GM23338 (cell line): Measurements from ENCODE around the gene ECE1.

Experiments used
- CREB1 ChIP-seq: fragments of 250-450 bp; sonication (Bioruptor Pico); IDR thresholded peaks from 2 replicates; pipeline ENCODE4 v1.5.0; 2020; ENCODE audit warnings: low read depth, mild to moderate bottlenecking, moderate library complexity
- CTCF ChIP-seq, 2 experiments: fragments of 200-600 bp in 1 of 2; sonication (generic) in 1 of 2; conservative IDR thresholded peaks; 2 replicates each; pipeline versions ENCODE4 v1.5.1 to v1.6.1; 2016 to 2017; ENCODE audit warnings: antibody characterized with exemption in 2 of 2, low read depth in 2 of 2, mild to moderate bottlenecking in 2 of 2, moderate library complexity in 1 of 2
- ETS1 ChIP-seq: IDR thresholded peaks from 2 replicates; pipeline ENCODE4 v1.6.1; 2016; ENCODE audit warnings: antibody characterized with exemption
- EZH2 ChIP-seq: fragments of 200-600 bp; sonication (generic); IDR thresholded peaks from one replicate; pipeline ENCODE4 v1.8.0; 2017; ENCODE audit warnings: antibody characterized with exemption, mild to moderate bottlenecking, low read depth; ENCODE audit not compliant: unreplicated experiment
- EZH2phosphoT487 ChIP-seq: fragments of 200-600 bp; sonication (generic); IDR thresholded peaks from one replicate; pipeline ENCODE4 v1.8.1; 2018; ENCODE audit warnings: antibody characterized with exemption; ENCODE audit not compliant: unreplicated experiment
- JUNB ChIP-seq: IDR thresholded peaks from one replicate; pipeline ENCODE4 v1.6.1; 2016; ENCODE audit warnings: antibody characterized with exemption; ENCODE audit not compliant: unreplicated experiment
- NANOG ChIP-seq: IDR thresholded peaks from 2 replicates; pipeline ENCODE4 v1.6.1; 2016; ENCODE audit warnings: antibody characterized with exemption, borderline replicate concordance
- POLR2AphosphoS5 ChIP-seq: IDR thresholded peaks from 2 replicates; pipeline ENCODE4 v1.6.1; 2016; ENCODE audit warnings: antibody characterized with exemption, low read depth
- STAT1 ChIP-seq: IDR thresholded peaks from one replicate; pipeline ENCODE4 v1.6.1; 2016; ENCODE audit warnings: antibody characterized with exemption; ENCODE audit not compliant: unreplicated experiment
- ZNF114 ChIP-seq: fragments of 250-450 bp; sonication (Bioruptor Pico); IDR thresholded peaks from 2 replicates; pipeline ENCODE4 v1.5.0; 2020; ENCODE audit warnings: mild to moderate bottlenecking, moderate library complexity
- ZNF331 ChIP-seq: fragments of 250-450 bp; sonication (Bioruptor Pico); IDR thresholded peaks from 2 replicates; pipeline ENCODE4 v1.5.0; 2020; ENCODE audit warnings: low read depth, mild to moderate bottlenecking, moderate library complexity
- TF ChIP-seq, protein P1 (sequence below): IDR thresholded peaks from one replicate; pipeline ENCODE4 v1.6.1; 2018; ENCODE audit warnings: antibody characterized with exemption; ENCODE audit not compliant: unreplicated experiment

- TF ChIP-seq CTCF (conservative IDR thresholded peaks at IDR 0.05; ENCODE audit: low read depth in 2 of 2) (no peak), POLR2AphosphoS5 (no peak), NANOG (no peak), ZNF331 (CRISPR knock-in tag) (no peak), CREB1 (CRISPR knock-in tag) (no peak), EZH2 (no peak), EZH2phosphoT487 (no peak), ETS1 (no peak), STAT1 (no peak), ZNF114 (CRISPR knock-in tag) (no peak), JUNB (no peak)
- TF ChIP-seq, protein P1, sequence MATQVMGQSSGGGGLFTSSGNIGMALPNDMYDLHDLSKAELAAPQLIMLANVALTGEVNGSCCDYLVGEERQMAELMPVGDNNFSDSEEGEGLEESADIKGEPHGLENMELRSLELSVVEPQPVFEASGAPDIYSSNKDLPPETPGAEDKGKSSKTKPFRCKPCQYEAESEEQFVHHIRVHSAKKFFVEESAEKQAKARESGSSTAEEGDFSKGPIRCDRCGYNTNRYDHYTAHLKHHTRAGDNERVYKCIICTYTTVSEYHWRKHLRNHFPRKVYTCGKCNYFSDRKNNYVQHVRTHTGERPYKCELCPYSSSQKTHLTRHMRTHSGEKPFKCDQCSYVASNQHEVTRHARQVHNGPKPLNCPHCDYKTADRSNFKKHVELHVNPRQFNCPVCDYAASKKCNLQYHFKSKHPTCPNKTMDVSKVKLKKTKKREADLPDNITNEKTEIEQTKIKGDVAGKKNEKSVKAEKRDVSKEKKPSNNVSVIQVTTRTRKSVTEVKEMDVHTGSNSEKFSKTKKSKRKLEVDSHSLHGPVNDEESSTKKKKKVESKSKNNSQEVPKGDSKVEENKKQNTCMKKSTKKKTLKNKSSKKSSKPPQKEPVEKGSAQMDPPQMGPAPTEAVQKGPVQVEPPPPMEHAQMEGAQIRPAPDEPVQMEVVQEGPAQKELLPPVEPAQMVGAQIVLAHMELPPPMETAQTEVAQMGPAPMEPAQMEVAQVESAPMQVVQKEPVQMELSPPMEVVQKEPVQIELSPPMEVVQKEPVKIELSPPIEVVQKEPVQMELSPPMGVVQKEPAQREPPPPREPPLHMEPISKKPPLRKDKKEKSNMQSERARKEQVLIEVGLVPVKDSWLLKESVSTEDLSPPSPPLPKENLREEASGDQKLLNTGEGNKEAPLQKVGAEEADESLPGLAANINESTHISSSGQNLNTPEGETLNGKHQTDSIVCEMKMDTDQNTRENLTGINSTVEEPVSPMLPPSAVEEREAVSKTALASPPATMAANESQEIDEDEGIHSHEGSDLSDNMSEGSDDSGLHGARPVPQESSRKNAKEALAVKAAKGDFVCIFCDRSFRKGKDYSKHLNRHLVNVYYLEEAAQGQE, result no peak
These were observed 5.3 kb upstream of the ECE1 start for GRCh38 chr1:21295545-21295944.
